Nephron (organoid): ENCODE data around the gene CTIF.

Source experiments
- H3K27ac Mint-ChIP-seq, 3 experiments: 2 replicates each; pipeline ENCODE4 v1.8.0; 2020; ENCODE audit warnings: mixed read lengths in 3 of 3, mild to moderate bottlenecking in 2 of 3, moderate library complexity in 1 of 3
- H3K27me3 Mint-ChIP-seq: 2 replicates; pipeline ENCODE4 v1.8.0; 2021; ENCODE audit warnings: low read depth, mild to moderate bottlenecking, moderate library complexity, mixed read lengths
- H3K36me3 Mint-ChIP-seq: 2 replicates; pipeline ENCODE4 v1.8.0; 2020; ENCODE audit warnings: low read depth, mixed read lengths
- H3K4me1 Mint-ChIP-seq: 2 replicates; pipeline ENCODE4 v1.8.0; 2020; ENCODE audit warnings: mixed read lengths
- H3K4me3 Mint-ChIP-seq, 3 experiments: 2 replicates each; pipeline ENCODE4 v1.8.0; 2020; ENCODE audit warnings: mild to moderate bottlenecking in 3 of 3, mixed read lengths in 3 of 3, moderate library complexity in 2 of 3
- H3K9me3 Mint-ChIP-seq: 2 replicates; pipeline ENCODE4 v1.8.0; 2020; ENCODE audit warnings: mixed read lengths
- CTCF ChIP-seq, 3 experiments: fragments of 200-600 bp; sonication (generic); IDR thresholded peaks; one replicate each; pipeline ENCODE4 v1.5.0; 2021; ENCODE audit warnings: antibody characterized with exemption in 3 of 3; ENCODE audit not compliant: unreplicated experiment in 3 of 3

The CTIF gene

GRCh38 chr18:48615566-48616401, 77.0 kb downstream of the CTIF start:
- no peak for TF ChIP-seq CTCF (IDR thresholded peaks at IDR 0.05; ENCODE audit: unreplicated experiment in 3 of 3)
- H3K27me3 Mint-ChIP-seq, result no peaks in the 10 kb centered on the region
- peaks cover 4% of the 10 kb centered on the region for H3K36me3 Mint-ChIP-seq
- H3K4me1 Mint-ChIP-seq, result peaks cover 39% of the 10 kb centered on the region
- H3K27ac Mint-ChIP-seq, result no peak overlapping the region
- no peaks in the 10 kb centered on the region for H3K9me3 Mint-ChIP-seq
- no peak overlapping the region for H3K4me3 Mint-ChIP-seq

- Mint-ChIP-seq H3K27ac (peak overlapping the region in 1 of 3 experiments; percentile 33), H3K9me3 (no peaks in the 10 kb centered on the region), H3K4me1 (peaks cover 42% of the 10 kb centered on the region), H3K4me3 (no peak overlapping the region), H3K36me3 (peaks cover 7% of the 10 kb centered on the region), H3K27me3 (no peaks in the 10 kb centered on the region)
- no peak for TF ChIP-seq CTCF (IDR thresholded peaks at IDR 0.05; ENCODE audit: unreplicated experiment in 3 of 3)
These were observed 77.8 kb downstream of the CTIF start for GRCh38 chr18:48616484-48617255.

GRCh38 chr18:48617844-48618497, 79.1 kb downstream of the CTIF start:
- peaks cover 47% of the 10 kb centered on the region for H3K4me1 Mint-ChIP-seq
- no peak overlapping the region for H3K4me3 Mint-ChIP-seq
- no peak overlapping the region for H3K27ac Mint-ChIP-seq
- H3K27me3 Mint-ChIP-seq, result no peaks in the 10 kb centered on the region
- H3K36me3 Mint-ChIP-seq, result peaks cover 9% of the 10 kb centered on the region
- TF ChIP-seq CTCF (IDR thresholded peaks at IDR 0.05; ENCODE audit: unreplicated experiment in 3 of 3), result no peak
- H3K9me3 Mint-ChIP-seq, result no peaks in the 10 kb centered on the region

GRCh38 chr18:48619016-48619415, 80.2 kb downstream of the CTIF start:
- H3K4me1 Mint-ChIP-seq, result peaks cover 47% of the 10 kb centered on the region
- TF ChIP-seq CTCF (IDR thresholded peaks at IDR 0.05; ENCODE audit: unreplicated experiment in 3 of 3), result no peak

DNA sequence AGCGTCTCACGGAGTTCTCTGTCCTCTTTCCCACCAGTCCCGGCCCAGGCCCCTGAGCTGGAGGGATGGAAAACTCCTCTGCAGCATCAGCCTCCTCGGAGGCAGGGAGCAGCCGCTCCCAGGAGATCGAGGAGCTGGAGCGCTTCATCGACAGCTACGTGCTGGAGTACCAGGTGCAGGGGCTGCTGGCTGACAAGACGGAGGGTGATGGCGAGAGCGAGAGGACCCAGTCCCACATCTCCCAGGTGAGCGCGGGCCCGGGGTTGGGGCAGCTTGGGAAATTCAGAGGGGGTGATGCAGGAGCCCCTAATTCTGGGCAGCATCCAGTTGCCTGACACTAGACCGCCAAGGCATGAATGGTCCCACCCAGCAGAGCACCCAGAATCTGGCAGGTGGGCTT, 80.7 kb downstream of the CTIF start:
- Mint-ChIP-seq H3K4me1 (peaks cover 43% of the 10 kb centered on the region), H3K27ac (no peak overlapping the region), H3K9me3 (no peaks in the 10 kb centered on the region), H3K27me3 (no peaks in the 10 kb centered on the region), H3K36me3 (peaks cover 12% of the 10 kb centered on the region), H3K4me3 (no peak overlapping the region)
- TF ChIP-seq CTCF (IDR thresholded peaks at IDR 0.05; ENCODE audit: unreplicated experiment in 3 of 3), result no peak

More at GRCh38 chr18:48619016-48619415, 80.2 kb downstream of the CTIF start:
- Mint-ChIP-seq H3K4me3 (no peak overlapping the region), H3K36me3 (peaks cover 12% of the 10 kb centered on the region), H3K9me3 (no peaks in the 10 kb centered on the region), H3K27me3 (no peaks in the 10 kb centered on the region), H3K27ac (no peak overlapping the region)
